GM23248 (cell line): Measurements from ENCODE around the gene IFT81. TPM values are rescaled to one million over a fixed set of nuclear protein-coding genes. Genes with fewer than 3 reads are reported as not detected.

Experiments
- DNase-seq: peaks from one replicate; pipeline ENCODE4 v3.0.0-alpha.2; 2015
- H2AFZ ChIP-seq: fragments of 200-600 bp; sonication (generic); 2 replicates; pipeline ENCODE4 v1.6.1; 2016; ENCODE audit warnings: antibody characterized with exemption
- H3F3A ChIP-seq: fragments of 200-600 bp; sonication (generic); 2 replicates; pipeline ENCODE4 v1.6.1; 2016; ENCODE audit warnings: mild to moderate bottlenecking, antibody characterized with exemption, mixed run types; ENCODE audit not compliant: insufficient read depth
- H3K27ac ChIP-seq: fragments of 200-600 bp; sonication (generic); 2 replicates; pipeline ENCODE4 v1.5.1; 2016; ENCODE audit warnings: mild to moderate bottlenecking
- H3K27me3 ChIP-seq: fragments of 200-600 bp; sonication (generic); replicated peaks from 2 replicates; pipeline ENCODE4 v1.6.1; 2016; ENCODE audit warnings: mild to moderate bottlenecking; ENCODE audit not compliant: insufficient read depth
- H3K36me3 ChIP-seq: fragments of 200-600 bp; sonication (generic); 2 replicates; pipeline ENCODE4 v1.6.1; 2016; ENCODE audit warnings: low read depth, mild to moderate bottlenecking
- H3K4me1 ChIP-seq: fragments of 200-600 bp; sonication (generic); 2 replicates; pipeline ENCODE4 v1.6.1; 2016; ENCODE audit warnings: mild to moderate bottlenecking; ENCODE audit not compliant: insufficient read depth
- H3K4me2 ChIP-seq: fragments of 200-600 bp; sonication (generic); one replicate; pipeline ENCODE4 v1.6.1; 2016; ENCODE audit warnings: mild to moderate bottlenecking; ENCODE audit not compliant: unreplicated experiment
- H3K4me3 ChIP-seq: fragments of 200-600 bp; sonication (generic); 2 replicates; pipeline ENCODE4 v1.5.1; 2016; ENCODE audit warnings: mild to moderate bottlenecking
- H3K79me2 ChIP-seq: fragments of 200-600 bp; sonication (generic); 2 replicates; pipeline ENCODE4 v1.6.1; 2016; ENCODE audit warnings: mild to moderate bottlenecking; ENCODE audit not compliant: insufficient read depth
- H3K9ac ChIP-seq: fragments of 200-600 bp; sonication (generic); 2 replicates; pipeline ENCODE4 v1.6.1; 2016; ENCODE audit warnings: mild to moderate bottlenecking
- H3K9me2 ChIP-seq: fragments of 200-600 bp; sonication (generic); 2 replicates; pipeline ENCODE4 v1.6.1; 2016; ENCODE audit warnings: mixed run types, mild to moderate bottlenecking, moderate library complexity; ENCODE audit not compliant: insufficient read depth
- H3K9me3 ChIP-seq: fragments of 200-600 bp; sonication (generic); one replicate; pipeline ENCODE4 v1.6.1; 2017; ENCODE audit warnings: low read depth
- H4K20me1 ChIP-seq: fragments of 200-600 bp; sonication (generic); 2 replicates; pipeline ENCODE4 v1.6.0; 2016; ENCODE audit not compliant: insufficient read depth
- EZH2 ChIP-seq: fragments of 200-600 bp; sonication (generic); IDR thresholded peaks from 2 replicates; pipeline ENCODE4 v1.6.1; 2018; ENCODE audit warnings: antibody characterized with exemption, mild to moderate bottlenecking; ENCODE audit not compliant: insufficient read depth, poor library complexity, severe bottlenecking
- EZH2phosphoT487 ChIP-seq: fragments of 200-600 bp; sonication (generic); IDR thresholded peaks from 2 replicates; pipeline ENCODE4 v1.6.1; 2018; ENCODE audit warnings: antibody characterized with exemption, moderate library complexity, mild to moderate bottlenecking, low read depth; ENCODE audit not compliant: insufficient read depth
- WGBS, 2 experiments: methylation state at CpG; one replicate each; pipeline ENCODE4 v1.1.6; 2015 to 2017; ENCODE audit warnings: low lambda C conversion rate in 2 of 2, low coverage in 1 of 2; ENCODE audit errors: missing lambda C conversion rate in 2 of 2; 5-methylcytosine and 5-hydroxymethylcytosine counted together
- in situ Hi-C: fragments of 300-500 bp; cut with MboI; formaldehyde crosslinking; loops from 2 replicates; pipeline ENCODE4 v1.15.0; 2020
- polyA plus RNA-seq: library from polyadenylated mRNA; unstranded; fragments of >200 nt; fragmentation: Nextera tagmentation; extraction: Ambion mirVana; gene quantifications from 2 replicates; pipeline ENCODE4 v1.2.1, GENCODE V29; 2016
- total RNA-seq: library from RNA; depleted of rRNA; stranded (reverse); fragments of >200 nt; shearing (Covaris generic); gene quantifications from 2 replicates; pipeline ENCODE4 v1.2.3, GENCODE V29; 2014

The IFT81 gene
- total and polyA plus RNA-seq, 2 experiments from 2014 or later = 9.5 to 14.0 TPM

- WGBS, 2 experiments = 70 to 76% methylated on average over 8 of the region's 8 CpGs
- in situ Hi-C loops = no loop called here
- Histone ChIP-seq H3K27ac (no peak overlapping the region), H3K4me1 (no peaks in the 10 kb centered on the region), H3K9me3 (no peaks in the 10 kb centered on the region), H3K9me2 (no peaks in the 10 kb centered on the region), H3K27me3 (no peaks in the 10 kb centered on the region), H3K79me2 (no peaks in the 10 kb centered on the region), H2AFZ (no peak overlapping the region), H4K20me1 (no peaks in the 10 kb centered on the region), H3K4me2 (no peak overlapping the region), H3K4me3 (no peak overlapping the region), H3K9ac (no peak overlapping the region), H3F3A (no peaks in the 10 kb centered on the region), H3K36me3 (no peaks in the 10 kb centered on the region)
- no peak for TF ChIP-seq EZH2phosphoT487
- no peak for TF ChIP-seq EZH2
- DNase-seq = no peak
Measured at GRCh38 chr12:110244829-110245228, 120.7 kb downstream of the IFT81 start.

DNA sequence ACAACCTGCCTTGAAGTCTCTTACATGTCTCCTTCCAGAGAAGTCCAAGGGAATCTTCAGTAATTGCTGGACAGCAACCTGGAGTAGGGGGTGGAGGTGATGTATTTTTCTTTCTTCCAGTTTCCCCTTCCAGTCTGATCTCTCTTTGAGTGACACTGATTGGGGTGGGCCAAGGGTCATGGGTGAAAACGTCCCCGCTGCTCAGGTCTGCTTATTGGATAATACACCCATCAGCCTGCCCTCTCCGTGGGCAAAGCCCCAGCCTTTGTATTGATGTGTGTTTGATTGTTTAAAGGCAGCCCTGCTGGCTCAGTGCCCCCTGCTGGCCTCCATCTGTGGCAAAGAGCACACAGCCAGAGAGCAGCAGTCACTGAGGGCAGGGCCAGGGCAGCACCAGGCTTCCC, 121.2 kb downstream of the IFT81 start:
- 77 to 85% methylated on average over 3 of the region's 3 CpGs for WGBS, 2 experiments
- H4K20me1 ChIP-seq = no peaks in the 10 kb centered on the region
- no peaks in the 10 kb centered on the region for H3K9me3 ChIP-seq
- H3K36me3 ChIP-seq = no peaks in the 10 kb centered on the region
- no peak overlapping the region for H3K4me2 ChIP-seq
- H3K4me3 ChIP-seq = no peak overlapping the region
- TF ChIP-seq EZH2 (no peak), EZH2phosphoT487 (no peak)
- H3K79me2 ChIP-seq = no peaks in the 10 kb centered on the region
- DNase-seq = peak; percentile 22
- H3K4me1 ChIP-seq = no peaks in the 10 kb centered on the region
- H3K9ac ChIP-seq = no peak overlapping the region
- no peaks in the 10 kb centered on the region for H3K27me3 ChIP-seq
- no peak overlapping the region for H3K27ac ChIP-seq
- no peaks in the 10 kb centered on the region for H3F3A ChIP-seq
- no peak overlapping the region for H2AFZ ChIP-seq
- no peaks in the 10 kb centered on the region for H3K9me2 ChIP-seq
- in situ Hi-C loops = no loop called here

DNA sequence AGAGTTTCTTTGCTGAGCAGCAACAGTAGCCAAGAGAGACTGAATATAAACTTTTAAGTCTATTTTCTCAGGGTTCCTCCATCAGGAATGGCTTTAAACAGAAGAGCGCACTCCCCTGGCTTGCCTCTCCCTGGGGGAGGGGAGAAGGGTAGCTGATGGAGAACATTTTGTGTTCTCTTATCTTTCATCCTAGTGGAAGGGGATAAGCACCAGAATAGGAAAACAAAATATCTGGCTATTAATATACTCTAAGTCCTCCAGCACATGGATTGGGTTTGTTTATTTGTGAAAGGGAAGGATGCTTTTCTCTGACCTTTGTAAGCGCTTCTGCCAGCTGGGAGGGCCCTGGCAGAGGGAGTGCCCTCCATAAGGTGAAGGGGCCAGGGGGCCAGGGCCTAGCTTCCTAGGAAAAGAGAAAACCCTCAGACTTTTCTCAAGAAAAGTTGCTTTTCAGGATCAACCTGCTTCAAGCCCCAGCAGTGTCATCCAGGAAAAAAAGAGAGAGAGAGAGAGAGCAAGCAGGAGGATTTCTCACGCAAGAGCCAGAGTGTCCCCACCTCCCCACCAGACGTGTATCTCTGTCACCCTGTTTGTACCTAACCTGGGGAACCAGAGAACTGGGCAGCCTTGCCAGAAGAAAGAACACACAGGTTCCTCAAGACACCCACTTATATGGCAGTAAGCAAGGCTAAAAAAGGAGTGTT, 122.6 kb downstream of the IFT81 start:
- Histone ChIP-seq H3K4me2 (no peak overlapping the region), H3K36me3 (no peaks in the 10 kb centered on the region), H3F3A (no peaks in the 10 kb centered on the region), H3K9me3 (no peaks in the 10 kb centered on the region), H3K79me2 (no peaks in the 10 kb centered on the region), H3K9ac (no peak overlapping the region), H3K4me1 (no peaks in the 10 kb centered on the region), H3K27me3 (no peaks in the 10 kb centered on the region), H3K4me3 (no peak overlapping the region), H2AFZ (no peak overlapping the region), H3K9me2 (no peaks in the 10 kb centered on the region), H4K20me1 (no peaks in the 10 kb centered on the region), H3K27ac (no peak overlapping the region)
- TF ChIP-seq EZH2phosphoT487 (no peak), EZH2 (no peak)
- WGBS, 2 experiments = 95 to 98% methylated on average over 4 of the region's 4 CpGs
- in situ Hi-C loops = no loop called here
- no peak for DNase-seq

- Histone ChIP-seq H3K4me3 (no peak overlapping the region), H3K4me1 (no peaks in the 10 kb centered on the region), H3K27ac (no peak overlapping the region), H3K36me3 (no peaks in the 10 kb centered on the region), H3K27me3 (no peaks in the 10 kb centered on the region), H3K79me2 (no peaks in the 10 kb centered on the region), H3K9me2 (no peaks in the 10 kb centered on the region), H3K9ac (no peak overlapping the region), H4K20me1 (no peaks in the 10 kb centered on the region), H2AFZ (no peak overlapping the region), H3K9me3 (no peaks in the 10 kb centered on the region), H3F3A (no peaks in the 10 kb centered on the region), H3K4me2 (no peak overlapping the region)
- no peak for DNase-seq
- 72 to 73% methylated on average over 14 of the region's 14 CpGs for WGBS, 2 experiments
- in situ Hi-C loops = no loop called here
- TF ChIP-seq EZH2phosphoT487 (no peak), EZH2 (no peak)
Measured at GRCh38 chr12:110247340-110248095, 123.4 kb downstream of the IFT81 start.
